H9 (cell line): Measurements from ENCODE around the gene MED13L. TPM values are rescaled to one million over a fixed set of nuclear protein-coding genes. Genes with fewer than 3 reads are reported as not detected.

Experiments
- DNase-seq: peaks from one replicate; pipeline ENCODE4 v3.0.0-alpha.2; 2017
- H2AFZ ChIP-seq: one replicate; pipeline ENCODE4 v1.6.1; 2013; ENCODE audit warnings: mild to moderate bottlenecking, low read length, control low read depth, moderate library complexity
- H2AK5ac ChIP-seq: 2 replicates; pipeline ENCODE4 v1.6.1; 2013; ENCODE audit warnings: low read length, control low read depth, mixed read lengths; ENCODE audit not compliant: insufficient read length
- H2BK120ac ChIP-seq: one replicate; pipeline ENCODE4 v1.6.1; 2013; ENCODE audit warnings: low read depth, mild to moderate bottlenecking, low read length, control low read depth, inconsistent platforms; ENCODE audit not compliant: poor library complexity, severe bottlenecking
- H2BK12ac ChIP-seq: 2 replicates; pipeline ENCODE4 v1.6.1; 2013; ENCODE audit warnings: low read length, control low read depth, mixed read lengths, low read depth; ENCODE audit not compliant: insufficient read length
- H2BK15ac ChIP-seq: 2 replicates; pipeline ENCODE4 v1.6.1; 2013; ENCODE audit warnings: low read depth, low read length, control low read depth
- H2BK20ac ChIP-seq: one replicate; pipeline ENCODE4 v1.6.1; 2013; ENCODE audit warnings: low read depth, mild to moderate bottlenecking, low read length, control low read depth, inconsistent platforms; ENCODE audit not compliant: poor library complexity, severe bottlenecking
- H2BK5ac ChIP-seq: 2 replicates; pipeline ENCODE4 v1.6.1; 2013; ENCODE audit warnings: low read length, control low read depth, mixed read lengths; ENCODE audit not compliant: insufficient read length
- H3K14ac ChIP-seq: 2 replicates; pipeline ENCODE4 v1.6.1; 2013; ENCODE audit warnings: low read length, control low read depth; ENCODE audit not compliant: insufficient read depth
- H3K18ac ChIP-seq: 2 replicates; pipeline ENCODE4 v1.6.1; 2013; ENCODE audit warnings: low read depth, mild to moderate bottlenecking, mixed read lengths, low read length, control low read depth; ENCODE audit not compliant: insufficient read length
- H3K23ac ChIP-seq: 2 replicates; pipeline ENCODE4 v1.6.1; 2013; ENCODE audit warnings: low read length, control low read depth, mixed read lengths, low read depth; ENCODE audit not compliant: insufficient read length
- H3K23me2 ChIP-seq: 2 replicates; pipeline ENCODE4 v1.6.1; 2013; ENCODE audit warnings: low read depth, mild to moderate bottlenecking, mixed read lengths, low read length, control low read depth; ENCODE audit not compliant: insufficient read length, poor library complexity, severe bottlenecking
- H3K27ac ChIP-seq: 2 replicates; pipeline ENCODE4 v1.5.1; 2013; ENCODE audit warnings: low read length, control low read depth, mixed read lengths, low read depth; ENCODE audit not compliant: insufficient read length
- H3K27me3 ChIP-seq: 2 replicates; pipeline ENCODE4 v1.6.1; 2013; ENCODE audit warnings: low read length, control low read depth, inconsistent platforms; ENCODE audit not compliant: insufficient read depth
- H3K4ac ChIP-seq: 2 replicates; pipeline ENCODE4 v1.6.1; 2013; ENCODE audit warnings: low read depth, mild to moderate bottlenecking, control low read depth, inconsistent platforms, low read length, moderate library complexity
- H3K4me1 ChIP-seq: 2 replicates; pipeline ENCODE4 v1.6.1; 2013; ENCODE audit warnings: low read length, control low read depth, inconsistent platforms; ENCODE audit not compliant: insufficient read depth
- H3K4me2 ChIP-seq: 2 replicates; pipeline ENCODE4 v1.6.1; 2013; ENCODE audit warnings: low read length, control low read depth, mixed read lengths; ENCODE audit not compliant: insufficient read length, insufficient read depth
- H3K56ac ChIP-seq: 2 replicates; pipeline ENCODE4 v1.6.1; 2013; ENCODE audit warnings: low read depth, mild to moderate bottlenecking, mixed read lengths, low read length, control low read depth; ENCODE audit not compliant: insufficient read length
- H3K79me1 ChIP-seq: 2 replicates; pipeline ENCODE4 v1.6.1; 2013; ENCODE audit warnings: low read depth, mild to moderate bottlenecking, moderate library complexity, low read length, control low read depth, inconsistent platforms; ENCODE audit not compliant: insufficient read depth, poor library complexity, severe bottlenecking
- H3K79me2 ChIP-seq: 2 replicates; pipeline ENCODE4 v1.6.1; 2013; ENCODE audit warnings: low read length, control low read depth, inconsistent platforms; ENCODE audit not compliant: insufficient read depth
- H3K9ac ChIP-seq: 2 replicates; pipeline ENCODE4 v1.6.1; 2013; ENCODE audit warnings: low read length, control low read depth, mixed read lengths; ENCODE audit not compliant: insufficient read length; ENCODE audit errors: extremely low read depth
- H3K9me3 ChIP-seq: one replicate; pipeline ENCODE4 v1.6.1; 2013; ENCODE audit warnings: low read depth, low read length, inconsistent platforms; ENCODE audit not compliant: control insufficient read depth
- H3T11ph ChIP-seq: one replicate; pipeline ENCODE4 v1.6.1; 2013; ENCODE audit warnings: mild to moderate bottlenecking, low read length, control low read depth, inconsistent platforms
- H4K20me1 ChIP-seq: one replicate; pipeline ENCODE4 v1.6.1; 2013; ENCODE audit not compliant: control insufficient read depth, insufficient read length, insufficient read depth
- H4K5ac ChIP-seq: 2 replicates; pipeline ENCODE4 v1.6.1; 2013; ENCODE audit warnings: low read depth, mild to moderate bottlenecking, mixed read lengths, low read length, control low read depth; ENCODE audit not compliant: insufficient read length
- H4K8ac ChIP-seq: replicated peaks from 2 replicates; pipeline ENCODE4 v1.6.1; 2013; ENCODE audit warnings: low read length, control low read depth, mixed read lengths, low read depth; ENCODE audit not compliant: insufficient read length
- H4K91ac ChIP-seq: 2 replicates; pipeline ENCODE4 v1.6.1; 2013; ENCODE audit warnings: low read depth, mild to moderate bottlenecking, moderate library complexity, mixed read lengths, low read length, control low read depth; ENCODE audit not compliant: insufficient read length
- H3K27ac Mint-ChIP-seq, 3 experiments: 2 replicates in 2 of 3; 3 replicates in 1 of 3; pipeline ENCODE4 v1.8.0; 2020 to 2021; ENCODE audit warnings: mixed read lengths in 3 of 3, mild to moderate bottlenecking in 1 of 3, moderate library complexity in 1 of 3
- H3K27me3 Mint-ChIP-seq: 2 replicates; pipeline ENCODE4 v1.8.0; 2021; ENCODE audit warnings: low read depth, mild to moderate bottlenecking, moderate library complexity, mixed read lengths
- H3K36me3 Mint-ChIP-seq, 3 experiments: 2 replicates in 2 of 3; 3 replicates in 1 of 3; pipeline ENCODE4 v1.8.0; 2020 to 2021; ENCODE audit warnings: low read depth in 3 of 3, mixed read lengths in 3 of 3; ENCODE audit not compliant: insufficient read depth in 1 of 3
- H3K4me1 Mint-ChIP-seq, 2 experiments: 2 replicates each; pipeline ENCODE4 v1.8.0; 2020; ENCODE audit warnings: mixed read lengths in 2 of 2
- H3K4me3 Mint-ChIP-seq, 2 experiments: 2 replicates in 1 of 2; 3 replicates in 1 of 2; pipeline ENCODE4 v1.8.0; 2020 to 2021; ENCODE audit warnings: mild to moderate bottlenecking in 2 of 2, mixed read lengths in 2 of 2, moderate library complexity in 1 of 2
- H3K9me3 Mint-ChIP-seq, 2 experiments: 2 replicates in 1 of 2; 3 replicates in 1 of 2; pipeline ENCODE4 v1.8.0; 2020; ENCODE audit warnings: mild to moderate bottlenecking in 2 of 2, mixed read lengths in 2 of 2, moderate library complexity in 1 of 2
- WGBS: extraction: QIAGEN DNeasy Blood & Tissue Kit; methylation state at CpG from one replicate; pipeline ENCODE4 v1.1.7; 2013; ENCODE audit warnings: missing lambda C conversion rate, low lambda C conversion rate, mixed read lengths; ENCODE audit not compliant: insufficient read length; ENCODE audit errors: extremely low coverage; 5-methylcytosine and 5-hydroxymethylcytosine counted together
- total RNA-seq: library from RNA; stranded (reverse); gene quantifications from 2 replicates; pipeline ENCODE4 v1.2.1, GENCODE V29; 2021
- TF ChIP-seq, protein P1 (sequence below): fragments of 200-600 bp; sonication (generic); conservative IDR thresholded peaks from 3 replicates; pipeline ENCODE4 v1.8.0; 2021; ENCODE audit warnings: antibody characterized with exemption, mild to moderate bottlenecking

The MED13L gene
- total RNA-seq, 1 experiment from 2014 or later = 52.4 TPM

DNA sequence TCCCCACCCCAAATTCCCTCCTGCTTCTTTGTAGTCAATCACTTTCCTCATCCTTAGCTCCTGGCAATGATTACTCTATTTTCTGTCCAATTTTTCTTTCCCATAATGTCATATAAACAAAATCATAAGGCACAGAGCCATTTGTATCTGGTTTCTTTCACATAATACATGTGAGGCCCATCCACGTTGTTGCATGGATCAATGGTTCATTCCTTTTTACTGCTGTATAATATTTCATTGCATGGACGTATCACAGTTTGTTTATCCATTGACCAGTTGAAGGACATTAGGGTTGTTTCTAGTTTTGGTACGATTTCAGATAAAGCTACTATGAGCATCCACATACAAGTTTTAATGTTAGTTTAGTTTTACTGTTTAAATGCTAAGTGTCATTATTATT, 13.7 kb upstream of the MED13L start:
- no CpG with 5 or more reads among the region's 3 CpGs for WGBS
- Histone ChIP-seq H3K4me1 (peaks cover 3% of the 10 kb centered on the region; the same call in 1 of the 2 replicates), H3K4me2 (no peak overlapping the region), H2BK120ac (no peak overlapping the region), H3K23ac (no peak overlapping the region), H4K20me1 (no peaks in the 10 kb centered on the region), H2AFZ (no peak overlapping the region), H3K9me3 (no peaks in the 10 kb centered on the region), H3K18ac (no peak overlapping the region), H3T11ph (no peak overlapping the region), H2BK5ac (no peak overlapping the region), H3K79me1 (no peaks in the 10 kb centered on the region), H2BK15ac (no peak overlapping the region), H3K79me2 (no peaks in the 10 kb centered on the region), H4K8ac (no peak overlapping the region), H3K23me2 (no peaks in the 10 kb centered on the region), H3K14ac (no peak overlapping the region), H3K56ac (no peak overlapping the region), H3K27ac (no peak overlapping the region), H2BK20ac (no peak overlapping the region), H4K91ac (no peak overlapping the region), H3K4ac (no peak overlapping the region), H2BK12ac (no peak overlapping the region), H2AK5ac (no peak overlapping the region), H4K5ac (no peak overlapping the region), H3K9ac (no peak overlapping the region), H3K27me3 (no peaks in the 10 kb centered on the region)
- DNase-seq = no peak
- TF ChIP-seq, protein P1, sequence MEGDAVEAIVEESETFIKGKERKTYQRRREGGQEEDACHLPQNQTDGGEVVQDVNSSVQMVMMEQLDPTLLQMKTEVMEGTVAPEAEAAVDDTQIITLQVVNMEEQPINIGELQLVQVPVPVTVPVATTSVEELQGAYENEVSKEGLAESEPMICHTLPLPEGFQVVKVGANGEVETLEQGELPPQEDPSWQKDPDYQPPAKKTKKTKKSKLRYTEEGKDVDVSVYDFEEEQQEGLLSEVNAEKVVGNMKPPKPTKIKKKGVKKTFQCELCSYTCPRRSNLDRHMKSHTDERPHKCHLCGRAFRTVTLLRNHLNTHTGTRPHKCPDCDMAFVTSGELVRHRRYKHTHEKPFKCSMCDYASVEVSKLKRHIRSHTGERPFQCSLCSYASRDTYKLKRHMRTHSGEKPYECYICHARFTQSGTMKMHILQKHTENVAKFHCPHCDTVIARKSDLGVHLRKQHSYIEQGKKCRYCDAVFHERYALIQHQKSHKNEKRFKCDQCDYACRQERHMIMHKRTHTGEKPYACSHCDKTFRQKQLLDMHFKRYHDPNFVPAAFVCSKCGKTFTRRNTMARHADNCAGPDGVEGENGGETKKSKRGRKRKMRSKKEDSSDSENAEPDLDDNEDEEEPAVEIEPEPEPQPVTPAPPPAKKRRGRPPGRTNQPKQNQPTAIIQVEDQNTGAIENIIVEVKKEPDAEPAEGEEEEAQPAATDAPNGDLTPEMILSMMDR = no peak
- H3K36me3 Mint-ChIP-seq = no peaks in the 10 kb centered on the region
- no peak overlapping the region for H3K4me3 Mint-ChIP-seq
- no peaks in the 10 kb centered on the region for H3K27me3 Mint-ChIP-seq
- H3K27ac Mint-ChIP-seq = no peak overlapping the region
- H3K9me3 Mint-ChIP-seq = peaks cover 0 to 4% of the 10 kb centered on the region in 2 experiments; a peak in 2 of 5 replicates
- peaks cover 13 to 19% of the 10 kb centered on the region in 2 experiments for H3K4me1 Mint-ChIP-seq
